K562 (cell line): ENCODE measurements around the gene WNK2. TPM values are rescaled to one million over a fixed set of nuclear protein-coding genes. Genes with fewer than 3 reads are reported as not detected.

Experiments
- ATAC-seq: fragments of 200-7000 bp; cut with Tn5 transposase; 3 replicates; pipeline ENCODE4 v1.9.1; 2020; ENCODE audit warnings: moderate library complexity
- BruUV-seq: library from RNA; stranded (reverse); fragments of 400-500 nt; replicated peaks from 2 replicates; lab custom pipeline; 2021; lab: Mats Ljungman, UMichigan
- CTCF ChIA-PET: fragments of 300-600 bp; formaldehyde crosslinking; extraction: SDS; loops from one replicate; lab custom pipeline; 2021; ENCODE audit warnings: low intra/inter-chr PET ratio; lab: Yijun Ruan, JAX
- POLR2A ChIA-PET: fragments of 300-600, 350-650 bp; sonication (Branson Sonifier 250); formaldehyde crosslinking; extraction: SDS; loops from one replicate; lab custom pipeline; 2021; ENCODE audit warnings: antibody characterized with exemption, inconsistent platforms; lab: Yijun Ruan, JAX
- DNase-seq, 4 experiments: peaks; one replicate each; pipeline versions ENCODE4 v3.0.0 to v3.0.0-alpha.2; 2011 to 2018; ENCODE audit warnings: low spot score in 3 of 4, mixed read lengths in 3 of 4; ENCODE audit errors: extremely low read depth in 1 of 4
- FAIRE-seq: peaks from 2 replicates; lab custom pipeline; 2011; peaks lifted over from hg19 to GRCh38; lab: Jason Lieb, UNC
- H2AFZ ChIP-seq: 2 replicates; pipeline ENCODE4 v1.6.0; 2011; ENCODE audit warnings: low read depth, low read length, control low read depth, inconsistent platforms
- H3K27ac ChIP-seq: fragments of 200-600 bp; 3 replicates; pipeline ENCODE4 v1.8.0; 2011; ENCODE audit warnings: low read depth, mild to moderate bottlenecking, control low read depth, inconsistent platforms, low read length, moderate library complexity, mixed read lengths; ENCODE audit errors: extremely low read depth
- H3K27me3 ChIP-seq, 2 experiments: fragments of 300-600 bp in 1 of 2; 2 replicates in 1 of 2; 3 replicates in 1 of 2; pipeline versions ENCODE4 v1.6.0 to v1.8.0; 2011; ENCODE audit warnings: inconsistent platforms in 2 of 2, low read length in 2 of 2, mild to moderate bottlenecking in 1 of 2, mixed read lengths in 1 of 2, moderate library complexity in 1 of 2; ENCODE audit not compliant: control insufficient read depth in 2 of 2, insufficient read depth in 2 of 2
- H3K36me3 ChIP-seq: fragments of 300-600 bp; 3 replicates; pipeline ENCODE4 v1.8.0; 2011; ENCODE audit warnings: mild to moderate bottlenecking, low read length, inconsistent platforms; ENCODE audit not compliant: control insufficient read depth, insufficient read depth
- H3K4me1 ChIP-seq, 2 experiments: fragments of 200-600 bp in 1 of 2; replicated peaks in 1 of 2; 2 replicates in 1 of 2; 3 replicates in 1 of 2; pipeline versions ENCODE4 v1.5.1 to v1.8.0; 2011; ENCODE audit warnings: inconsistent platforms in 2 of 2, low read length in 2 of 2, mild to moderate bottlenecking in 1 of 2, mixed read lengths in 1 of 2, moderate library complexity in 1 of 2; ENCODE audit not compliant: control insufficient read depth in 2 of 2, insufficient read depth in 2 of 2
- H3K4me2 ChIP-seq: 2 replicates; pipeline ENCODE4 v1.6.1; 2011; ENCODE audit warnings: low read length, control low read depth, inconsistent platforms, mixed read lengths; ENCODE audit not compliant: insufficient read depth
- H3K4me3 ChIP-seq: fragments of 200-600 bp; sonication (generic), shearing (Covaris generic); 2 replicates; pipeline ENCODE4 v1.5.1; 2016; ENCODE audit warnings: control low read depth, inconsistent platforms
- H3K79me2 ChIP-seq: fragments of 200-600 bp; 3 replicates; pipeline ENCODE4 v1.8.0; 2011; ENCODE audit warnings: low read length, inconsistent platforms; ENCODE audit not compliant: control insufficient read depth, insufficient read depth
- H3K9ac ChIP-seq, 2 experiments: 2 replicates each; pipeline versions ENCODE4 v1.6.0 to v1.6.1; 2011; ENCODE audit warnings: low read depth in 2 of 2, low read length in 2 of 2, control low read depth in 1 of 2, inconsistent platforms in 1 of 2, mild to moderate bottlenecking in 1 of 2, mixed read lengths in 1 of 2; ENCODE audit not compliant: insufficient read depth in 1 of 2
- H3K9me1 ChIP-seq: one replicate; pipeline ENCODE4 v1.6.0; 2011; ENCODE audit warnings: inconsistent platforms, mild to moderate bottlenecking, low read length, moderate library complexity; ENCODE audit not compliant: control insufficient read depth, insufficient read depth
- H3K9me3 ChIP-seq: replicated peaks from 2 replicates; pipeline ENCODE4 v1.5.1; 2011; ENCODE audit warnings: low read depth, low read length, inconsistent platforms; ENCODE audit not compliant: control insufficient read depth, insufficient read depth
- H4K20me1 ChIP-seq: replicated peaks from 2 replicates; pipeline ENCODE4 v1.6.1; 2011; ENCODE audit warnings: low read length, inconsistent platforms, mixed read lengths; ENCODE audit not compliant: control insufficient read depth, insufficient read depth
- C11orf30 ChIP-seq: fragments of 450-650 bp; IDR thresholded peaks from 2 replicates; pipeline ENCODE4 v1.6.1; 2016; ENCODE audit warnings: low read depth, mild to moderate bottlenecking
- ETV5 ChIP-seq: sonication (generic); formaldehyde crosslinking; IDR thresholded peaks from 2 replicates; pipeline ENCODE4 v1.4.0; 2020; ENCODE audit warnings: low read depth, mild to moderate bottlenecking, missing genetic modification reagents
- GATAD2A ChIP-seq: fragments of 450-650 bp; IDR thresholded peaks from 2 replicates; pipeline ENCODE4 v1.6.1; 2017
- HOXB6 ChIP-seq: fragments of 250-450 bp; sonication (Bioruptor Pico); IDR thresholded peaks from 2 replicates; pipeline ENCODE4 v1.5.1; 2022; ENCODE audit warnings: mild to moderate bottlenecking, borderline replicate concordance
- HSF4 ChIP-seq: fragments of 250-450 bp; sonication (Bioruptor Pico); IDR thresholded peaks from 2 replicates; pipeline ENCODE4 v2.1.2; 2022; ENCODE audit warnings: mild to moderate bottlenecking, moderate library complexity, borderline replicate concordance
- NUFIP1 ChIP-seq: fragments of 450-650 bp; IDR thresholded peaks from 2 replicates; pipeline ENCODE4 v1.6.1; 2018; ENCODE audit not compliant: partially characterized antibody
- SMC3 ChIP-seq: conservative IDR thresholded peaks from 2 replicates; pipeline ENCODE4 v1.6.1; 2011; ENCODE audit warnings: low read depth, low read length, improper control_type of control experiment; ENCODE audit not compliant: insufficient read depth
- THAP7 ChIP-seq: fragments of 250-450 bp; sonication (Bioruptor Pico); IDR thresholded peaks from 2 replicates; pipeline ENCODE4 v1.5.0; 2021
- XRCC5 ChIP-seq: fragments of 200-400 bp; formaldehyde crosslinking; IDR thresholded peaks from 2 replicates; pipeline ENCODE4 v1.6.1; 2017; ENCODE audit warnings: low read depth, mild to moderate bottlenecking, low read length
- ZEB2 ChIP-seq: fragments of 450-650 bp; IDR thresholded peaks from 2 replicates; pipeline ENCODE4 v1.6.1; 2016
- ZNF778 ChIP-seq: fragments of 450-650 bp; formaldehyde crosslinking; IDR thresholded peaks from 2 replicates; pipeline ENCODE4 v1.4.0; 2020; ENCODE audit warnings: mild to moderate bottlenecking, moderate library complexity
- WGBS: fragments of 100-300 bp; shearing (Covaris generic); methylation state at CpG from one replicate; pipeline ENCODE4 v1.1.6; 2016; ENCODE audit warnings: low coverage, mixed read lengths; ENCODE audit not compliant: insufficient coverage; ENCODE audit errors: missing lambda C conversion rate; 5-methylcytosine and 5-hydroxymethylcytosine counted together
- in situ Hi-C: fragments of 300-500 bp; cut with MboI; formaldehyde crosslinking; loops from 4 replicates; pipeline ENCODE4 v1.15.0; 2018; ENCODE audit warnings: inconsistent platforms, mixed read lengths
- intact Hi-C: fragments of 100-400 bp; cut with micrococcal nuclease; formaldehyde crosslinking; loops from 2 replicates; pipeline ENCODE4 v1.14.2; 2022
- polyA plus RNA-seq, 8 experiments: library from polyadenylated mRNA; depleted of rRNA in 4 of 8; stranded (reverse) in 5 of 8; unstranded in 3 of 8; fragments of >200 nt; fragmentation: Nextera tagmentation in 2 of 8; fragmentation: Illumina TruSeq in 1 of 8; extraction: Ambion mirVana in 2 of 8; extraction: Trizol in 1 of 8; gene quantifications; 2 replicates each; pipeline versions ENCODE4 v1.2.1 to v1.2.3, GENCODE V29; 2011 to 2014; ENCODE audit warnings: inconsistent platforms in 1 of 8, missing spikeins in 1 of 8
- total RNA-seq, 7 experiments: library from RNA; depleted of rRNA in 6 of 7; stranded (reverse); fragments of >200 nt in 6 of 7; fragmentation: Illumina TruSeq in 2 of 7; extraction: Trizol in 2 of 7; gene quantifications; 2 replicates each; pipeline versions ENCODE4 v1.2.1 to v1.2.3, GENCODE V29; 2011 to 2021; ENCODE audit warnings: low replicate concordance in 1 of 7

Gene WNK2
- total and polyA plus RNA-seq, 9 of the 15 experiments (the other 6 are each of a cell fraction or from before 2014, with no cell fraction given), result 0.36 to 3.3 (median 0.64) TPM; not detected in 2

DNA sequence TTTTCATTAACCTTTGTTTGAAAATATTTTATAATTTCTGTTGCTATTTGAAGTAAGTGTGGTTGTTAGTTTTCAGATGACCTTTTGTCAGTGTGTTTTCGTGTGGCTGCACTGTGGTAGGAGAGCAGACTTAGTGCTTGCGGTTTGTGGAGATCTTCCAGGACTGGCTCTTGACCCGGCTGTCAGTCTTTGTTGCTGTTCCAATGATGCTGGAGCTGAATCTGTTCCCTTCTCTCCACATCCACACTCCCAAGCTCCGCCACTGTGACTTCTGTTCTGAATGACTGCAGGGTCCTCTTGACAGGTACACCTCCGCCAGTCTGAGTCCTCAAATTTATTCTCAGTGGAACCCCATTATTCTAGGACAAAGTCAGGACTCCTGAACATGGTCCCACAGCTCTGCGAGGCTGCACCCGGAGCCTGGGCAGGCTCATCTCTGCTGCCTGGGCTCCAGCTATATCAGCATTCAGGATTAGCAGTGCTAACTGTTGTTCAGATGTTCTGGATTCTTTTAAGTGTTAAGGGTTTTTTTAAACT is 126.0 kb downstream of the WNK2 start:
- TF ChIP-seq ZNF778 (CRISPR knock-in tag), result no peak
- no peak for TF ChIP-seq HOXB6 (CRISPR knock-in tag)
- no peak for TF ChIP-seq HSF4
- no peak for TF ChIP-seq C11orf30
- TF ChIP-seq ZEB2, result no peak
- TF ChIP-seq NUFIP1, result no peak
- no peak for TF ChIP-seq XRCC5
- TF ChIP-seq THAP7 (CRISPR knock-in tag), result no peak
- TF ChIP-seq SMC3, result no peak
- no peak for TF ChIP-seq ETV5 (CRISPR knock-in tag)
- no peak for TF ChIP-seq GATAD2A
- CTCF ChIA-PET, result no interaction called here
- Histone ChIP-seq H3K36me3 (no peaks in the 10 kb centered on the region), H3K9me1 (no peaks in the 10 kb centered on the region), H3K9ac (no peak overlapping the region), H3K4me2 (no peak overlapping the region), H3K79me2 (no peaks in the 10 kb centered on the region), H4K20me1 (peaks cover 9% of the 10 kb centered on the region), H3K9me3 (no peaks in the 10 kb centered on the region), H2AFZ (no peak overlapping the region), H3K4me1 (peaks cover 0 to 6% of the 10 kb centered on the region in 2 experiments; a peak in 2 of 5 replicates), H3K4me3 (no peak overlapping the region), H3K27me3 (peaks cover 30 to 45% of the 10 kb centered on the region in 2 experiments), H3K27ac (no peak overlapping the region)
- DNase-seq (no peak), FAIRE-seq (peak; percentile 19), ATAC-seq (no peak)
- intact Hi-C loops, result loop anchor here (5.0 kb wide), 2 partner anchors 53 to 203 kb away; no protein-coding TSS in a partner anchor
- 6% methylated on average over 7 of the region's 7 CpGs for WGBS
- in situ Hi-C loops, result loop anchor here (10.0 to 25.0 kb wide), 2 partner anchors 205 to 298 kb away; no protein-coding TSS in a partner anchor
- POLR2A ChIA-PET, result interaction anchor here (0.5 kb wide), 1 partner anchor 709 kb away, joined by 3 read pairs; no protein-coding TSS in a partner anchor
- no TSS peak for BruUV-seq
